ENCODE results near the gene MC1R.
"Not testable (repeated sequence)": the region's sequence is repeated elsewhere in the genome, so short reads cannot be mapped to it uniquely, and the experiment has no call there.

Gene MC1R

DNA sequence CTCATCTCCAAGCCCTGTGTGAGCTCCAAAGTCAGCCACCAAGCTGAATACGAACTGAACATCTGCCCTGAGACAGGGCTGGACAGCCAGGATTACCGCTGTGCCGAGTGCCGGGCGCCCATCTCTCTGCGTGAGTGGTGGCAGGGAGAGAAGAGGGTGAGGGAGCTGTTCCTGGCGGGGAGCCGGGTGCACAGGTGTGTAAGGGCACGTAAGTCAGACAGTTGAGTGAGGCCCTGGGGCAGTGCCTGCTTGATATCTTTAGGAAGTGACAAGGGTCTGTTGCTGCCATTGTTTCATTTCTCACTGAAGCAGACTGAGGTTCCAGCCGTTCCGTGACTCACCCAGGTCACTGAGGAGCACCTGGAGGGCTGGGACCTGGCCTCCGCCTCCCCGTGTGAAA, 42.3 kb downstream of the MC1R start:
- no peak for DNase-seq (ENCODE audit: low read depth)

DNA sequence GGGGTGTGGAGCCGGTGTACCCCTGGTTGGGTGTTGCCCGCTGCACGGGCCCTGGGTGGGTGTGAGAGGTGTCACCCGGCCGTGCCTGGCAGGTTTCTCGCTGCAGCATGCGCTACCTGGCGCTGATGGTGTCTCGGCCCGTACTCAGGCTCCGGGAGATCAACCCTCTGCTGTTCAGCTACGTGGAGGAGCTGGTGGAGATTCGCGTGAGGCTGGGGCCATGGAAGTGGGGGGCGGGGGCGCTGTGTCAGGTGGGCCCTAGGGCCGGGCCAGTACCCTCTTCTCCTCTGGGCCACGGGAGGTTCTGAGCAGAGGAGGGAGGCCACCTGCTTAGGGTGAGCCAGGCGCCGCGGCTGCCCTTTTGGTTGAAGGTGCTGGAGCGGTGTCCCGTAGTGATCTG, 43.3 kb downstream of the MC1R start:
- no peak for DNase-seq (ENCODE audit: low read depth)

GRCh38 chr16:89962754-89963498, 44.3 kb downstream of the MC1R start:
- DNase-seq (ENCODE audit: low read depth), result no peak

DNA sequence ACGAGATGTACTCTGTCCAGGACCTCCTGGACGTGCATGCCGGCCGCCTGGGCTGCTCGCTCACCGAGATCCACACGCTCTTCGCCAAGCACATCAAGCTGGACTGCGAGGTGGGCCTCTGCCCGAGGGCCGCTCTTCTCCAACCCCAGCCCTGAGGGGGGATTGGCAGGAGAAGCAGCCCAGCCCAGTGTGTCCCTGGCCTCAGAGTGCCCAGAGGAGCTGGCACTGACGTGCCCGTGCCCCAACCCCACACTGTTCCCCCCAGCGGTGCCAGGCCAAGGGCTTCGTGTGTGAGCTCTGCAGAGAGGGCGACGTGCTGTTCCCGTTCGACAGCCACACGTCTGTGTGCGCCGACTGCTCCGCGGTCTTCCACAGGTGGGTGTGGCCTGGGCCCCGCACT, 45.5 kb downstream of the MC1R start:
- no peak for DNase-seq (ENCODE audit: low read depth)

- DNase-seq (ENCODE audit: low read depth), result no peak
These were observed 47.0 kb downstream of the MC1R start for GRCh38 chr16:89965447-89966225.

- DNase-seq (ENCODE audit: low read depth), result no peak
These were observed 48.1 kb downstream of the MC1R start for GRCh38 chr16:89966756-89967155.

GRCh38 chr16:89967436-89967835, 48.8 kb downstream of the MC1R start:
- DNase-seq (ENCODE audit: low read depth), result not testable (repeated sequence)

DNA sequence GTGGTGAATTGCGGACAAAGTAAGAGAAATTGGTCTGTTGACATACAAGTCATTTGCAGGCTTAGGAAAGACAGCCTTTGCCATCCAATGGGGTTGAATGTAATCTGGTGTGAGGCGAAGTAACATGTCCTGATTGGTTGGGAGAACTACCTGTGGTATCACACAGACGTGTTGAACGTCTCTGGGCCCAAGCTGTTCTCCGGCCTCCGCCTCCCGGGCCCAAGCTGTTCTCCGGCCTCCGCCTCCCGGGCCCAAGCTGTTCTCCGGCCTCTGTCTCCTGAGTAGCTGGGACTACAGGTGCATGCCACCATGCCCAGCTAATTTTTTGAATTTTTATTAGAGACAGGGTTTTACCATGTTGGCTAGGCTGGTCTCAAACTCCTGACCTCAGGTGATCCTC, 49.4 kb downstream of the MC1R start:
- not testable (repeated sequence) for DNase-seq (ENCODE audit: low read depth)

DNA sequence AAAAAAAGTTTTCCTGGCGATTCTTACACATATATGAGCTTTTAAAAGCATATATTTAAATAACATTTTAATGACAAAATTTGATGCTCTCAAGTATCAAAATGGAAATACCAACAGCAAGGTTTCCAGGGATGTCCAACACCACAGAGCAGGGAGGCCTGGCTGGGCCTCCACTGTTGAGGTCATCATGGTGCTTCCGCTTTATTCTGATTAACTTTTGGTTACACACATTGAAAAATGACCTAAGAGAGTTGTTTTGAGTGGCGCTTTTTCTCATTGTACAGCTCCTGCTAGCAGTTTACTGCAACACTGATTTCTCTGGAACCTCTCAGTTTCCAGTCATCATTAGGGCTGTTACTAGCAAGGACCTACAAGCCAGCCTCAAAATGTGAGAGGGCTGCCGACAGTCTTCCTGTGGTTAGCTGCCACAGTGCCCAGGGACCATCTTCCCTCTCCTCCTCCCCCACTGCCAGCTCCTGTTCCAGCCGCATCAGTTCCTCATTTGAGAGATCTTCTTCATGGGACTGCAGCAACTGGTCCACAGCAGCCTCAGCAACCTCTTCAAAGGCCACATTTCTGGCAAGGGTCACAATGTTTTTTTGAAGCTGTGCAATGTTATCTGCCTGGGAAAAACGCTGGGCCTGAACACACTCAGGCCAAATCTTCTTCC, 51.2 kb downstream of the MC1R start:
- DNase-seq (ENCODE audit: low read depth), result no peak

All from stimulated activated CD8-positive, alpha-beta memory T cell treated with anti-CD3 and anti-CD28 coated beads, Interleukin-15, amount 100 ng/mL, for 1 hour (primary cell).